Astrocyte (in vitro differentiated cells and primary cell): Measurements from ENCODE around the gene SLC5A6. TPM values are rescaled to one million over a fixed set of nuclear protein-coding genes. Genes with fewer than 3 reads are reported as not detected.

Experiments
- DNase-seq: peaks from one replicate; pipeline ENCODE4 v3.0.0-alpha.2; 2010; ENCODE audit warnings: low read depth
- FAIRE-seq: peaks from 2 replicates; lab custom pipeline; 2011; peaks lifted over from hg19 to GRCh38; lab: Jason Lieb, UNC
- H2AFZ ChIP-seq: 2 replicates; pipeline ENCODE4 v1.6.0; 2012; ENCODE audit warnings: low read depth, low read length, inconsistent platforms
- H3K27ac ChIP-seq: 2 replicates; pipeline ENCODE4 v1.5.1; 2011; ENCODE audit warnings: low read depth, low read length, inconsistent platforms
- H3K27me3 ChIP-seq: 2 replicates; pipeline ENCODE4 v1.6.0; 2011; ENCODE audit warnings: low read length, inconsistent platforms; ENCODE audit not compliant: insufficient read depth
- H3K36me3 ChIP-seq: 2 replicates; pipeline ENCODE4 v1.5.1; 2011; ENCODE audit warnings: low read length, inconsistent platforms; ENCODE audit not compliant: insufficient read depth
- H3K4me1 ChIP-seq: 2 replicates; pipeline ENCODE4 v1.5.1; 2011; ENCODE audit warnings: low read length, inconsistent platforms; ENCODE audit not compliant: insufficient read depth
- H3K4me2 ChIP-seq: 2 replicates; pipeline ENCODE4 v1.6.0; 2012; ENCODE audit warnings: low read length, inconsistent platforms
- H3K4me3 ChIP-seq: 2 replicates; pipeline ENCODE4 v1.5.1; 2011; ENCODE audit warnings: low read depth, mild to moderate bottlenecking, low read length, inconsistent platforms; ENCODE audit not compliant: insufficient read depth
- H3K79me2 ChIP-seq: 2 replicates; pipeline ENCODE4 v1.6.0; 2012; ENCODE audit warnings: mild to moderate bottlenecking, low read length, inconsistent platforms; ENCODE audit not compliant: insufficient read depth
- H3K9ac ChIP-seq: 2 replicates; pipeline ENCODE4 v1.6.0; 2012; ENCODE audit warnings: mild to moderate bottlenecking, low read length, inconsistent platforms
- H3K9me3 ChIP-seq: 2 replicates; pipeline ENCODE4 v1.5.1; 2012; ENCODE audit warnings: low read depth, mild to moderate bottlenecking, low read length, inconsistent platforms; ENCODE audit not compliant: insufficient read depth
- H4K20me1 ChIP-seq: 2 replicates; pipeline ENCODE4 v1.6.0; 2012; ENCODE audit warnings: low read length, inconsistent platforms; ENCODE audit not compliant: insufficient read depth
- H3K27ac Mint-ChIP-seq: one replicate; pipeline ENCODE4 v1.8.0; 2021; ENCODE audit warnings: mild to moderate bottlenecking, mixed read lengths; ENCODE audit not compliant: unreplicated experiment
- H3K27me3 Mint-ChIP-seq: one replicate; pipeline ENCODE4 v1.8.0; 2021; ENCODE audit warnings: low read depth, mixed read lengths; ENCODE audit not compliant: unreplicated experiment
- H3K36me3 Mint-ChIP-seq: one replicate; pipeline ENCODE4 v1.8.0; 2021; ENCODE audit warnings: low read depth, mixed read lengths; ENCODE audit not compliant: unreplicated experiment
- H3K4me1 Mint-ChIP-seq: one replicate; pipeline ENCODE4 v1.8.0; 2021; ENCODE audit warnings: low read depth, mixed read lengths; ENCODE audit not compliant: unreplicated experiment
- H3K4me3 Mint-ChIP-seq: one replicate; pipeline ENCODE4 v1.8.0; 2021; ENCODE audit warnings: mild to moderate bottlenecking, moderate library complexity, mixed read lengths; ENCODE audit not compliant: unreplicated experiment
- H3K9me3 Mint-ChIP-seq: one replicate; pipeline ENCODE4 v1.8.0; 2021; ENCODE audit warnings: mild to moderate bottlenecking, mixed read lengths; ENCODE audit not compliant: unreplicated experiment
- CTCF ChIP-seq: IDR thresholded peaks from 2 replicates; pipeline ENCODE4 v1.5.1; 2011; ENCODE audit warnings: low read depth, mild to moderate bottlenecking, inconsistent platforms, low read length, moderate library complexity; ENCODE audit not compliant: insufficient read depth
- EZH2 ChIP-seq: IDR thresholded peaks from 2 replicates; pipeline ENCODE4 v1.6.1; 2012; ENCODE audit warnings: mild to moderate bottlenecking, low read length, inconsistent platforms; ENCODE audit not compliant: insufficient read depth
- total RNA-seq: library from RNA; stranded (reverse); gene quantifications from 2 replicates; pipeline ENCODE4 v1.2.1, GENCODE V29; 2021

The SLC5A6 gene
- total RNA-seq, 1 donor from 2014 or later = 54.0 TPM

GRCh38 chr2:27225526-27225925 lies 13.5 kb upstream of the SLC5A6 start:
- FAIRE-seq (no peak), DNase-seq (no peak)
- Histone ChIP-seq H3K4me3 (no peak overlapping the region), H3K27me3 (no peaks in the 10 kb centered on the region), H3K9ac (no peak overlapping the region), H3K9me3 (no peaks in the 10 kb centered on the region), H3K36me3 (peaks cover 57% of the 10 kb centered on the region), H3K27ac (no peak overlapping the region), H2AFZ (no peak overlapping the region), H3K4me1 (no peaks in the 10 kb centered on the region), H4K20me1 (peaks cover 20% of the 10 kb centered on the region), H3K79me2 (peaks cover 6% of the 10 kb centered on the region), H3K4me2 (no peak overlapping the region)
- Mint-ChIP-seq H3K27me3 (no peaks in the 10 kb centered on the region), H3K9me3 (no peaks in the 10 kb centered on the region), H3K4me1 (no peaks in the 10 kb centered on the region), H3K27ac (no peak overlapping the region), H3K4me3 (no peak overlapping the region), H3K36me3 (peaks cover 17% of the 10 kb centered on the region)
- no peak for TF ChIP-seq CTCF
- TF ChIP-seq EZH2 = no peak

- H3K4me3 Mint-ChIP-seq = no peak overlapping the region
- H4K20me1 ChIP-seq = peaks cover 16% of the 10 kb centered on the region
- H3K36me3 Mint-ChIP-seq = peaks cover 20% of the 10 kb centered on the region
- H3K36me3 ChIP-seq = peaks cover 62% of the 10 kb centered on the region
- no peak overlapping the region for H3K4me2 ChIP-seq
- no peak overlapping the region for H3K9ac ChIP-seq
- H3K9me3 ChIP-seq = no peaks in the 10 kb centered on the region
- no peaks in the 10 kb centered on the region for H3K27me3 Mint-ChIP-seq
- no peak overlapping the region for H3K27ac Mint-ChIP-seq
- no peak overlapping the region for H3K27ac ChIP-seq
- TF ChIP-seq CTCF = no peak
- no peak for TF ChIP-seq EZH2
- no peak overlapping the region for H2AFZ ChIP-seq
- no peaks in the 10 kb centered on the region for H3K27me3 ChIP-seq
- H3K79me2 ChIP-seq = peaks cover 23% of the 10 kb centered on the region
- peaks cover 1% of the 10 kb centered on the region for H3K4me1 ChIP-seq
- H3K4me1 Mint-ChIP-seq = peaks cover 3% of the 10 kb centered on the region
- DNase-seq = no peak
- H3K4me3 ChIP-seq = no peak overlapping the region
- FAIRE-seq = no peak
- no peaks in the 10 kb centered on the region for H3K9me3 Mint-ChIP-seq
Observed at GRCh38 chr2:27223416-27223815, 11.3 kb upstream of the SLC5A6 start.

- Histone ChIP-seq H3K36me3 (peaks cover 58% of the 10 kb centered on the region), H3K27me3 (no peaks in the 10 kb centered on the region), H3K4me2 (no peak overlapping the region), H4K20me1 (peaks cover 16% of the 10 kb centered on the region), H3K4me3 (no peak overlapping the region), H2AFZ (no peak overlapping the region), H3K27ac (no peak overlapping the region), H3K9ac (no peak overlapping the region), H3K9me3 (no peaks in the 10 kb centered on the region), H3K79me2 (peaks cover 33% of the 10 kb centered on the region), H3K4me1 (peaks cover 7% of the 10 kb centered on the region)
- DNase-seq (no peak), FAIRE-seq (no peak)
- H3K27me3 Mint-ChIP-seq = no peaks in the 10 kb centered on the region
- peaks cover 22% of the 10 kb centered on the region for H3K36me3 Mint-ChIP-seq
- TF ChIP-seq CTCF (no peak), EZH2 (no peak)
- no peak overlapping the region for H3K4me3 Mint-ChIP-seq
- no peaks in the 10 kb centered on the region for H3K9me3 Mint-ChIP-seq
- H3K27ac Mint-ChIP-seq = no peak overlapping the region
- peaks cover 3% of the 10 kb centered on the region for H3K4me1 Mint-ChIP-seq
Observed at GRCh38 chr2:27222407-27222806, 10.3 kb upstream of the SLC5A6 start.
